H1 (cell line): ENCODE measurements around the gene PACS1. TPM values are rescaled to one million over a fixed set of nuclear protein-coding genes. Genes with fewer than 3 reads are reported as not detected.

Experiments
- CTCF ChIA-PET: fragments of 300-600 bp; sonication (Branson Sonifier 250); formaldehyde crosslinking; loops from one replicate; lab custom pipeline; 2021; ENCODE audit not compliant: partially characterized antibody; lab: Charles Lee
- POLR2A ChIA-PET: fragments of 300-600 bp; sonication (Branson Sonifier 250); formaldehyde crosslinking; loops from one replicate; lab custom pipeline; 2021; ENCODE audit warnings: inconsistent platforms; ENCODE audit not compliant: partially characterized antibody; lab: Charles Lee
- DNase-seq, 2 experiments: peaks; one replicate each; pipeline versions ENCODE4 v3.0.0 to v3.0.0-alpha.2; 2010 to 2022; ENCODE audit warnings: low spot score in 2 of 2, low read depth in 1 of 2, mixed read lengths in 1 of 2
- FAIRE-seq: peaks from 2 replicates; lab custom pipeline; 2011; peaks lifted over from hg19 to GRCh38; lab: Jason Lieb, UNC
- H2AFZ ChIP-seq: 2 replicates; pipeline ENCODE4 v1.8.1; 2012; ENCODE audit warnings: low read length, inconsistent platforms
- H2AK5ac ChIP-seq: 2 replicates; pipeline ENCODE4 v1.6.1; 2013; ENCODE audit warnings: low read depth, low read length
- H2BK120ac ChIP-seq: replicated peaks from 2 replicates; pipeline ENCODE3; 2013; ENCODE audit warnings: low read depth, low read length, inconsistent platforms
- H2BK12ac ChIP-seq: 2 replicates; pipeline ENCODE4 v1.6.1; 2013; ENCODE audit warnings: low read depth, low read length
- H2BK15ac ChIP-seq: 2 replicates; pipeline ENCODE4 v1.6.1; 2013; ENCODE audit warnings: low read length
- H2BK20ac ChIP-seq: 2 replicates; pipeline ENCODE4 v1.6.1; 2013; ENCODE audit warnings: low read length
- H2BK5ac ChIP-seq: 2 replicates; pipeline ENCODE4 v1.6.1; 2013; ENCODE audit warnings: low read depth, low read length
- H3K14ac ChIP-seq: 2 replicates; pipeline ENCODE4 v1.6.1; 2013; ENCODE audit warnings: inconsistent platforms; ENCODE audit not compliant: insufficient read length
- H3K18ac ChIP-seq: 2 replicates; pipeline ENCODE4 v1.6.1; 2013; ENCODE audit warnings: low read length; ENCODE audit errors: extremely low read depth
- H3K23ac ChIP-seq: 2 replicates; pipeline ENCODE4 v1.6.1; 2013; ENCODE audit warnings: inconsistent platforms; ENCODE audit not compliant: insufficient read length
- H3K23me2 ChIP-seq: 2 replicates; pipeline ENCODE4 v1.6.1; 2013; ENCODE audit warnings: low read depth, low read length
- H3K27ac ChIP-seq: 2 replicates; pipeline ENCODE4 v1.6.1; 2011; ENCODE audit warnings: low read depth, low read length, inconsistent platforms
- H3K27me3 ChIP-seq, 4 experiments: replicated peaks in 1 of 4; 1 replicate in 1 of 4; 2 replicates in 3 of 4; pipeline versions ENCODE4 v1.6.1 to v1.8.1; 2011 to 2013; ENCODE audit warnings: low read length in 3 of 4, mild to moderate bottlenecking in 3 of 4, inconsistent platforms in 2 of 4, mixed read lengths in 2 of 4, moderate library complexity in 1 of 4; ENCODE audit not compliant: control insufficient read depth in 3 of 4, insufficient read depth in 3 of 4; ENCODE audit errors: extremely low read depth in 1 of 4
- H3K36me3 ChIP-seq, 4 experiments: 2 replicates each; pipeline versions ENCODE4 v1.6.1 to v1.8.1; 2011 to 2013; ENCODE audit warnings: mild to moderate bottlenecking in 4 of 4, low read length in 3 of 4, moderate library complexity in 2 of 4, control low read depth in 1 of 4, inconsistent platforms in 1 of 4; ENCODE audit not compliant: insufficient read depth in 4 of 4, control insufficient read depth in 2 of 4
- H3K4ac ChIP-seq: replicated peaks from 2 replicates; pipeline ENCODE3; 2013; ENCODE audit warnings: low read length, low read depth, mixed read lengths, inconsistent platforms; ENCODE audit not compliant: insufficient read length
- H3K4me1 ChIP-seq, 4 experiments: replicated peaks in 1 of 4; 1 replicate in 1 of 4; 2 replicates in 3 of 4; pipeline versions ENCODE4 v1.6.1 to v1.8.1; 2011 to 2013; ENCODE audit warnings: low read length in 3 of 4, inconsistent platforms in 2 of 4, mixed read lengths in 1 of 4; ENCODE audit not compliant: insufficient read depth in 4 of 4, control insufficient read depth in 3 of 4
- H3K4me2 ChIP-seq, 2 experiments: 2 replicates each; pipeline versions ENCODE4 v1.6.1 to v1.8.1; 2011 to 2013; ENCODE audit warnings: low read depth in 2 of 2, low read length in 2 of 2, control low read depth in 1 of 2, inconsistent platforms in 1 of 2, mild to moderate bottlenecking in 1 of 2; ENCODE audit not compliant: insufficient read depth in 1 of 2
- H3K4me3 ChIP-seq, 4 experiments: fragments of 200-600, 300-600 bp in 1 of 4; sonication (generic), shearing (Covaris generic), sonication (Bioruptor Twin) in 1 of 4; 2 replicates each; pipeline versions ENCODE4 v1.5.1 to v1.8.1; 2011 to 2016; ENCODE audit warnings: low read length in 4 of 4, low read depth in 3 of 4, control low read depth in 2 of 4, inconsistent platforms in 2 of 4, mild to moderate bottlenecking in 2 of 4, mixed read lengths in 1 of 4, moderate library complexity in 1 of 4; ENCODE audit not compliant: insufficient read depth in 2 of 4; ENCODE audit errors: extremely low read depth in 1 of 4
- H3K56ac ChIP-seq: replicated peaks from 2 replicates; pipeline ENCODE3; 2013; ENCODE audit warnings: low read depth, mild to moderate bottlenecking, mixed read lengths, low read length, inconsistent platforms; ENCODE audit not compliant: insufficient read length
- H3K79me1 ChIP-seq: 2 replicates; pipeline ENCODE4 v1.6.1; 2013; ENCODE audit warnings: low read depth, low read length, control low read depth
- H3K79me2 ChIP-seq, 2 experiments: 2 replicates each; pipeline versions ENCODE4 v1.6.1 to v1.8.1; 2012 to 2013; ENCODE audit warnings: low read length in 2 of 2, mild to moderate bottlenecking in 2 of 2, inconsistent platforms in 1 of 2; ENCODE audit not compliant: insufficient read depth in 2 of 2, control insufficient read depth in 1 of 2
- H3K9ac ChIP-seq, 4 experiments: replicated peaks in 1 of 4; 1 replicate in 1 of 4; 2 replicates in 3 of 4; pipeline versions ENCODE4 v1.6.1 to v1.8.1; 2011 to 2013; ENCODE audit warnings: low read depth in 3 of 4, low read length in 3 of 4, control low read depth in 2 of 4, mild to moderate bottlenecking in 2 of 4, moderate library complexity in 2 of 4, inconsistent platforms in 1 of 4; ENCODE audit errors: extremely low read depth in 1 of 4
- H3K9me3 ChIP-seq, 2 experiments: 2 replicates each; pipeline versions ENCODE4 v1.6.1 to v1.8.1; 2012 to 2013; ENCODE audit warnings: mild to moderate bottlenecking in 2 of 2, moderate library complexity in 2 of 2, control low read depth in 1 of 2, inconsistent platforms in 1 of 2, low read depth in 1 of 2, low read length in 1 of 2, mixed read lengths in 1 of 2; ENCODE audit not compliant: insufficient read depth in 2 of 2
- H4K20me1 ChIP-seq, 2 experiments: replicated peaks in 1 of 2; 2 replicates each; pipeline versions ENCODE3 to v1.8.1; 2011 to 2013; ENCODE audit warnings: inconsistent platforms in 2 of 2, low read length in 2 of 2, mild to moderate bottlenecking in 1 of 2; ENCODE audit not compliant: insufficient read depth in 2 of 2, control insufficient read depth in 1 of 2
- H4K5ac ChIP-seq: 2 replicates; pipeline ENCODE4 v1.6.1; 2013; ENCODE audit warnings: low read length, low read depth, mixed read lengths, inconsistent platforms; ENCODE audit not compliant: insufficient read length
- H4K8ac ChIP-seq: 2 replicates; pipeline ENCODE4 v1.8.0; 2013; ENCODE audit warnings: mild to moderate bottlenecking, moderate library complexity, low read length, inconsistent platforms; ENCODE audit not compliant: insufficient read depth; ENCODE audit errors: extremely low read depth
- H4K91ac ChIP-seq: replicated peaks from 2 replicates; pipeline ENCODE3; 2013; ENCODE audit warnings: low read length, mixed read lengths, inconsistent platforms; ENCODE audit not compliant: insufficient read length
- EGR1 ChIP-seq: IDR thresholded peaks from 2 replicates; pipeline ENCODE4 v1.6.1; 2011; ENCODE audit warnings: low read depth, low read length, borderline replicate concordance
- HDAC6 ChIP-seq: IDR thresholded peaks from one replicate; pipeline ENCODE4 v1.7.1; 2012; ENCODE audit warnings: low read depth, mild to moderate bottlenecking, inconsistent platforms, low read length, moderate library complexity
- JUN ChIP-seq: IDR thresholded peaks from 2 replicates; pipeline ENCODE4 v1.6.1; 2011; ENCODE audit warnings: low read depth, mild to moderate bottlenecking, improper control_type of control experiment, low read length
- MAFK ChIP-seq: IDR thresholded peaks from 2 replicates; pipeline ENCODE4 v1.6.1; 2012; ENCODE audit warnings: low read depth, mild to moderate bottlenecking, improper control_type of control experiment, low read length
- POU5F1 ChIP-seq: IDR thresholded peaks from 2 replicates; pipeline ENCODE4 v1.6.1; 2011; ENCODE audit warnings: low read depth, mild to moderate bottlenecking, low read length, moderate library complexity
- RBBP5 ChIP-seq: IDR thresholded peaks from 2 replicates; pipeline ENCODE4 v1.7.1; 2012; ENCODE audit warnings: low read depth, mild to moderate bottlenecking, inconsistent platforms, low read length, moderate library complexity, borderline replicate concordance
- RFX5 ChIP-seq: IDR thresholded peaks from 2 replicates; pipeline ENCODE4 v1.6.1; 2011; ENCODE audit warnings: low read depth, low read length, improper control_type of control experiment, borderline replicate concordance
- RNF2 ChIP-seq: fragments of 200-900, 300-1000 bp; sonication (generic); IDR thresholded peaks from 2 replicates; pipeline ENCODE4 v1.7.1; 2016; ENCODE audit warnings: borderline replicate concordance, low read depth, mild to moderate bottlenecking, antibody characterized with exemption, low read length; ENCODE audit not compliant: poor library complexity, severe bottlenecking; ENCODE audit errors: missing control alignments
- SP4 ChIP-seq: IDR thresholded peaks from 2 replicates; pipeline ENCODE4 v1.6.1; 2012; ENCODE audit warnings: low read length, inconsistent platforms
- TAF1 ChIP-seq: IDR thresholded peaks from 2 replicates; pipeline ENCODE4 v1.6.1; 2011; ENCODE audit warnings: mild to moderate bottlenecking, low read depth, low read length
- TCF12 ChIP-seq: IDR thresholded peaks from 2 replicates; pipeline ENCODE4 v1.6.1; 2011; ENCODE audit warnings: low read depth, mild to moderate bottlenecking, low read length
- WGBS, 2 experiments: shearing (Covaris generic) in 1 of 2; methylation state at CpG; one replicate each; pipeline versions ENCODE4 v1.1.6 to v1.1.7; 2013 to 2015; ENCODE audit warnings: low lambda C conversion rate in 2 of 2, mixed read lengths in 2 of 2, inconsistent platforms in 1 of 2, low coverage in 1 of 2, missing lambda C conversion rate in 1 of 2; ENCODE audit not compliant: insufficient replicate concordance in 2 of 2, insufficient coverage in 1 of 2, insufficient read length in 1 of 2; ENCODE audit errors: extremely low coverage in 1 of 2, missing lambda C conversion rate in 1 of 2; 5-methylcytosine and 5-hydroxymethylcytosine counted together
- polyA plus RNA-seq, 7 experiments: library from polyadenylated mRNA; depleted of rRNA in 3 of 7; stranded (reverse) in 5 of 7; unstranded in 2 of 7; fragments of >200 nt in 5 of 7; fragments of 200-250 nt in 2 of 7; gene quantifications; 1 replicate in 5 of 7; 2 replicates in 1 of 7; 4 replicates in 1 of 7; pipeline versions ENCODE4 v1.2.1 to v1.2.3, GENCODE V29; 2011 to 2013; ENCODE audit warnings: missing spikeins in 2 of 7, mixed read lengths in 2 of 7
- total RNA-seq: library from RNA; stranded (reverse); fragmentation: NEBNext Ultra II Directional; extraction: Animal tissue kit (Norgen Biotek cat#: 25700); gene quantifications from 2 replicates; pipeline ENCODE4 v1.2.1, GENCODE V29; 2021
- TF ChIP-seq, protein P1 (sequence below): IDR thresholded peaks from 2 replicates; pipeline ENCODE4 v1.6.1; 2012; ENCODE audit warnings: low read length, inconsistent platforms

Gene PACS1
- total and polyA plus RNA-seq, 2 of the 8 experiments (the other 6 are each of a cell fraction or from before 2014, with no cell fraction given) = 11.5 to 36.0 TPM

DNA sequence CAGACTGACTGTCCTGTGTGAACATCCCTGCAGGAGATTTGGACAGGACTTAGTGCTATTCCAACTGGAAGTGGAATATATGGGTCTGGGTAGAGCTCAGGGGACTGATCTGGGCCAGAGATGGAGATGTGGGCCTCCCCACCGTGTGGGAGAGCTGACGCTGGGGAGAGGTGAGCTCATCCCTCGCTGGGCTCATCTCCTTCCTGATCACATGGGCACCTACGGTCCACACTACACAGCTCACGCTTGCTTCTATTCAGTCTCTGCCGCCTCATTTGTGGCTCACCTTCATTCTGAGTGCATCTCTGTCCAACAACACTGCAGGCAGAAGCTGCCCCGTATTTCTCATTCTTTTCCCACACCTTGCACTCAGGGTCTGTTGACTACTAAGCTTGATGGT is 181.7 kb downstream of the PACS1 start:
- no peak for FAIRE-seq
- WGBS, 2 experiments = 89% methylated on average over 7 of the region's 7 CpGs; no CpG with 5 or more reads in 1 of the 2 experiments
- POLR2A ChIA-PET = interaction anchor here (0.8 to 2.1 kb wide), 7 partner anchors 8 to 36 kb away, joined by 3 to 7 read pairs (median 3); partner anchors contain the start of gene RAB1B
- TF ChIP-seq RFX5 = no peak
- TF ChIP-seq HDAC6 = no peak
- TF ChIP-seq TAF1 = no peak
- TF ChIP-seq JUN = no peak
- TF ChIP-seq RNF2 = no peak
- TF ChIP-seq MAFK = no peak
- TF ChIP-seq TCF12 = no peak
- no peak for TF ChIP-seq EGR1
- TF ChIP-seq, protein P1, sequence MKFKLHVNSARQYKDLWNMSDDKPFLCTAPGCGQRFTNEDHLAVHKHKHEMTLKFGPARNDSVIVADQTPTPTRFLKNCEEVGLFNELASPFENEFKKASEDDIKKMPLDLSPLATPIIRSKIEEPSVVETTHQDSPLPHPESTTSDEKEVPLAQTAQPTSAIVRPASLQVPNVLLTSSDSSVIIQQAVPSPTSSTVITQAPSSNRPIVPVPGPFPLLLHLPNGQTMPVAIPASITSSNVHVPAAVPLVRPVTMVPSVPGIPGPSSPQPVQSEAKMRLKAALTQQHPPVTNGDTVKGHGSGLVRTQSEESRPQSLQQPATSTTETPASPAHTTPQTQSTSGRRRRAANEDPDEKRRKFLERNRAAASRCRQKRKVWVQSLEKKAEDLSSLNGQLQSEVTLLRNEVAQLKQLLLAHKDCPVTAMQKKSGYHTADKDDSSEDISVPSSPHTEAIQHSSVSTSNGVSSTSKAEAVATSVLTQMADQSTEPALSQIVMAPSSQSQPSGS = no peak
- TF ChIP-seq POU5F1 = no peak
- no peak for TF ChIP-seq RBBP5
- TF ChIP-seq SP4 = no peak

More for the DNA sequence above, 181.7 kb downstream of the PACS1 start:
- H3K4me1 ChIP-seq = peaks cover 0 to 3% (median 1%) of the 10 kb centered on the region in 4 experiments; a peak in 4 of 7 replicates
- H4K20me1 ChIP-seq = peaks cover 0 to 4% of the 10 kb centered on the region in 2 experiments
- CTCF ChIA-PET = interaction anchor here (1.0 to 2.3 kb wide), 6 partner anchors 10 to 84 kb away, joined by 3 to 16 read pairs (median 6); partner anchors contain the start of gene RIN1
- no peaks in the 10 kb centered on the region for H3K36me3 ChIP-seq
- no peak overlapping the region for H3K4me3 ChIP-seq
- no peak overlapping the region for H3K27ac ChIP-seq
- H3K14ac ChIP-seq = no peak overlapping the region
- H3K79me1 ChIP-seq = no peaks in the 10 kb centered on the region
- no peak overlapping the region for H2BK15ac ChIP-seq
- H2AK5ac ChIP-seq = no peak overlapping the region
- no peak overlapping the region for H2BK20ac ChIP-seq
- no peak overlapping the region for H4K8ac ChIP-seq
- no peaks in the 10 kb centered on the region for H3K9me3 ChIP-seq
- H4K5ac ChIP-seq = no peak overlapping the region
- H2BK12ac ChIP-seq = no peak overlapping the region
- no peak overlapping the region for H2BK120ac ChIP-seq
- H3K79me2 ChIP-seq = no peaks in the 10 kb centered on the region
- H3K27me3 ChIP-seq = peaks cover 0 to 3% (median 0%) of the 10 kb centered on the region in 4 experiments; a peak in 1 of 7 replicates
- H3K23ac ChIP-seq = no peak overlapping the region
- H2BK5ac ChIP-seq = no peak overlapping the region
- no peak overlapping the region for H3K4ac ChIP-seq
- H2AFZ ChIP-seq = no peak overlapping the region
- peaks cover 2% of the 10 kb centered on the region for H3K23me2 ChIP-seq
- H3K56ac ChIP-seq = no peak overlapping the region
- no peak overlapping the region for H4K91ac ChIP-seq
- no peak overlapping the region for H3K9ac ChIP-seq
- H3K4me2 ChIP-seq = no peak overlapping the region
- H3K18ac ChIP-seq = no peak overlapping the region
- no peak for DNase-seq
